DOHH2 (cell line): Measurements from ENCODE around the gene NNT.

Experiments used
- H3F3A ChIP-seq: fragments of 200-600 bp; sonication (generic), shearing (Covaris generic); 2 replicates; pipeline ENCODE4 v1.6.0; 2016; ENCODE audit warnings: antibody characterized with exemption, mild to moderate bottlenecking; ENCODE audit not compliant: control insufficient read depth, insufficient read depth
- H3K27ac ChIP-seq: fragments of 200-600 bp; sonication (generic); 2 replicates; pipeline ENCODE4 v1.5.1; 2014; ENCODE audit warnings: low read depth, mild to moderate bottlenecking, low read length, moderate library complexity
- H3K27me3 ChIP-seq: fragments of 200-600 bp; sonication (generic); 2 replicates; pipeline ENCODE4 v1.6.1; 2014; ENCODE audit warnings: mild to moderate bottlenecking, low read length, mixed read lengths; ENCODE audit not compliant: control insufficient read depth
- H3K36me3 ChIP-seq: fragments of 200-600 bp; sonication (generic); 2 replicates; pipeline ENCODE4 v1.6.1; 2014; ENCODE audit warnings: mild to moderate bottlenecking, low read length, moderate library complexity, mixed read lengths; ENCODE audit not compliant: control insufficient read depth
- H3K4me1 ChIP-seq: fragments of 200-600 bp; sonication (generic); 2 replicates; pipeline ENCODE4 v1.6.1; 2014; ENCODE audit warnings: mild to moderate bottlenecking, low read length, mixed read lengths; ENCODE audit not compliant: control insufficient read depth
- H3K4me2 ChIP-seq: fragments of 200-600 bp; sonication (generic); 2 replicates; pipeline ENCODE4 v1.6.0; 2014; ENCODE audit warnings: mild to moderate bottlenecking, low read length, moderate library complexity
- H3K4me3 ChIP-seq: fragments of 200-600 bp; sonication (generic); 2 replicates; pipeline ENCODE4 v1.5.1; 2014; ENCODE audit warnings: mild to moderate bottlenecking, low read length, mixed read lengths
- H3K79me2 ChIP-seq: fragments of 200-600 bp; sonication (generic); 2 replicates; pipeline ENCODE4 v1.6.1; 2014; ENCODE audit warnings: mild to moderate bottlenecking, low read length, mixed read lengths; ENCODE audit not compliant: control insufficient read depth
- H3K9me2 ChIP-seq: fragments of 200-600 bp; sonication (generic); replicated peaks from 2 replicates; pipeline ENCODE4 v1.6.1; 2014; ENCODE audit warnings: mild to moderate bottlenecking, low read length, mixed read lengths; ENCODE audit not compliant: control insufficient read depth
- H3K9me3 ChIP-seq: fragments of 200-600 bp; sonication (generic); 2 replicates; pipeline ENCODE4 v1.6.1; 2014; ENCODE audit warnings: antibody characterized with exemption, low read length, mixed read lengths; ENCODE audit not compliant: control insufficient read depth, insufficient read depth
- H4K20me1 ChIP-seq: fragments of 200-600 bp; sonication (generic); 2 replicates; pipeline ENCODE4 v1.6.0; 2014; ENCODE audit warnings: low read depth, mild to moderate bottlenecking, antibody characterized with exemption, low read length, moderate library complexity; ENCODE audit not compliant: control insufficient read depth, insufficient read depth
- CTCF ChIP-seq: fragments of 200-600 bp; sonication (generic); IDR thresholded peaks from one replicate; pipeline ENCODE4 v1.5.1; 2014; ENCODE audit warnings: antibody characterized with exemption, mild to moderate bottlenecking, low read depth, low read length; ENCODE audit not compliant: poor library complexity, severe bottlenecking
- EZH2phosphoT487 ChIP-seq: fragments of 200-600 bp; sonication (generic); IDR thresholded peaks from 2 replicates; pipeline ENCODE4 v1.6.1; 2017; ENCODE audit warnings: borderline replicate concordance, mild to moderate bottlenecking, antibody characterized with exemption, low read length, moderate library complexity, mixed read lengths

NNT gene

GRCh38 chr5:43570450-43571158 is 32.4 kb upstream of the NNT start:
- no peaks in the 10 kb centered on the region for H3K9me2 ChIP-seq
- no peaks in the 10 kb centered on the region for H3F3A ChIP-seq
- no peak overlapping the region for H3K4me3 ChIP-seq
- H3K9me3 ChIP-seq = no peaks in the 10 kb centered on the region
- no peaks in the 10 kb centered on the region for H4K20me1 ChIP-seq
- H3K27me3 ChIP-seq = no peaks in the 10 kb centered on the region
- H3K4me1 ChIP-seq = peaks cover 4% of the 10 kb centered on the region; the same call in 1 of the 2 replicates
- H3K36me3 ChIP-seq = peaks cover 7% of the 10 kb centered on the region
- no peak overlapping the region for H3K27ac ChIP-seq
- no peak overlapping the region for H3K4me2 ChIP-seq
- TF ChIP-seq EZH2phosphoT487 (no peak), CTCF (no peak)
- no peaks in the 10 kb centered on the region for H3K79me2 ChIP-seq

- Histone ChIP-seq H3K4me1 (peaks cover 4% of the 10 kb centered on the region; the same call in 1 of the 2 replicates), H3K9me3 (no peaks in the 10 kb centered on the region), H3K27me3 (no peaks in the 10 kb centered on the region), H3F3A (no peaks in the 10 kb centered on the region), H3K4me2 (no peak overlapping the region), H3K36me3 (peaks cover 10% of the 10 kb centered on the region), H3K27ac (no peak overlapping the region), H4K20me1 (no peaks in the 10 kb centered on the region), H3K9me2 (no peaks in the 10 kb centered on the region), H3K4me3 (no peak overlapping the region), H3K79me2 (no peaks in the 10 kb centered on the region)
- TF ChIP-seq CTCF (no peak), EZH2phosphoT487 (no peak)
Measured at GRCh38 chr5:43571237-43571636, 31.7 kb upstream of the NNT start.

GRCh38 chr5:43572357-43572756 is 30.6 kb upstream of the NNT start:
- no peaks in the 10 kb centered on the region for H3K9me3 ChIP-seq
- H3K36me3 ChIP-seq = peaks cover 16% of the 10 kb centered on the region
- peaks cover 4% of the 10 kb centered on the region; the same call in 1 of the 2 replicates for H3K4me1 ChIP-seq
- no peaks in the 10 kb centered on the region for H3F3A ChIP-seq
- no peaks in the 10 kb centered on the region for H3K27me3 ChIP-seq
- no peaks in the 10 kb centered on the region for H4K20me1 ChIP-seq
- no peak for TF ChIP-seq CTCF
- TF ChIP-seq EZH2phosphoT487 = no peak
- H3K9me2 ChIP-seq = no peaks in the 10 kb centered on the region
- no peak overlapping the region for H3K4me3 ChIP-seq
- H3K4me2 ChIP-seq = no peak overlapping the region
- H3K79me2 ChIP-seq = no peaks in the 10 kb centered on the region
- H3K27ac ChIP-seq = no peak overlapping the region
